GM19372 (cell line): Measurements from ENCODE around the gene BCAR3.

Experiments
- ATAC-seq: cut with Tn5 transposase; IDR thresholded peaks from one replicate; pipeline ENCODE4 v1.9.1; 2021; ENCODE audit warnings: mild to moderate bottlenecking, low read depth, moderate library complexity; ENCODE audit not compliant: unreplicated experiment

Gene BCAR3

GRCh38 chr1:93603106-93603505 is 78.5 kb downstream of the BCAR3 start:
- no peak for ATAC-seq

- ATAC-seq = no peak
Observed at GRCh38 chr1:93602101-93602500, 79.5 kb downstream of the BCAR3 start.

DNA sequence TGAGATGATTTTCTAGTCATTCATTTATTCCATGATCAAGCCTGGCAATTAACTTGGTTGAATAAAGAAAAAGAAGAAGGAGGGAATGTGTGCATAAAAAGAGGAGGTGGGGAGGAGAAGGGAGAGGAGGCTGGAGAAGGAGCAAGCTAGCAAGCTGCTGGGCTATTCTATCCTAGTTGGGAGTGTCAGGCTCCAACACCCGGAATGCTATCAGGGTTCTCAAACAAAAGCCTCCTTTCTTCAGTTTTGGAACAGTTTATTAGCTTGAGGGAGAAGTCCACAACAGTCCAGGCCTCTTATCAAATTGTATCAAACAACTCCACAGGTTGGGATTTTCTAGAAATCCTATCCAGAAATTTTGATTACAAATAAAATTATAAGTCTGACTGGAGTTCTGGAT is 80.0 kb downstream of the BCAR3 start:
- ATAC-seq = no peak

DNA sequence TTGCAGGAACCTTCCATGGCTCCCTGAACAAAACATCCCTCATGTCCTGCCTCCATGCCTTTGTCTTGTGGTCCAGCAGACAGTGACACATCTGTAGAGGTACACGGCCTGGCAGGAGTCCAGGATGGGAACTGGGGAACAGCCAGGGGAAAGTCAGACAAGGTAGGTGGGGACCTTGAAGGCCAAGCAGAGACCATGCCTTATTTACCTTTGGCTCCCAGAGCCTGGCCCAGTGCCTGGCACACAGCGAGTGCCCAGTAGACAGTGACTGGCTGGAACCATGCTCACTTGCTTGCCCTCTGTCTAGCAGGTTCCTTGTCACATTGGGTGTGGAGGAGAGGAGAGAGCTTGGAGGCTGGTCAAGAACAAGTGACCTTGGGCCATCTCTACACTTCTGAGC is 81.0 kb downstream of the BCAR3 start:
- no peak for ATAC-seq

- ATAC-seq = no peak
Observed at GRCh38 chr1:93599479-93599878, 82.2 kb downstream of the BCAR3 start.

DNA sequence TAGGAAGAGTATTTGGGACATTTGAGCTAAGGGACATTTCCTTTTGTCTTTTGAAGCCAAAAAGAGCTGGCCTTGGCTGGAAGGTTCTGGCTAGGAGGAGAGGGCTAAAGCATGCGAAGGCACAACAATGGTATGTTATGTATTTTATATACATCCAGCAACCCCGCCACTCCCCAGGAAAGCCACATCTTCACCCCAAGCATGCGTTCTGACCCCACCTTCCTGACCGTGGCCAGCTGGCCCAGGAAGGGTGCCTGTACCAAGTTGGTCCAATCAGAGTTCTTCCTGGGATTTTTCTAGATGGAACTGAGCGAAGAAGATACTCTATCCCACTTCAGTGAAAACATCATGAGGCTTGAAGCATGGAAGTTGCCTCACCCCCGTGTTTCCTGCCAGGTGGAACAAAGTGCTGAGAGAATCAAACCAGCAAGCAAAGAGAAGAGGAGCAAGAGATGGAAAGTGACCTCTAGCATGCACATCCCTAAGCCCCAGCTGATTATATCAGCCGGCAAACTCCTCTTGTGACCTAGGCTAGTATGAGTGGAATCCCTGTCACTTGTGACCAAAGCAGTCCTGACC is 82.7 kb downstream of the BCAR3 start:
- no peak for ATAC-seq

GRCh38 chr1:93598396-93598795 is 83.2 kb downstream of the BCAR3 start:
- no peak for ATAC-seq

- no peak for ATAC-seq
Observed at GRCh38 chr1:93597709-93598108, 83.9 kb downstream of the BCAR3 start.

- ATAC-seq = no peak
Observed at GRCh38 chr1:93596329-93597089, 85.1 kb downstream of the BCAR3 start.

GRCh38 chr1:93595743-93596142 is 85.9 kb downstream of the BCAR3 start:
- ATAC-seq = no peak

GRCh38 chr1:93595266-93595665 is 86.4 kb downstream of the BCAR3 start:
- ATAC-seq = no peak

DNA sequence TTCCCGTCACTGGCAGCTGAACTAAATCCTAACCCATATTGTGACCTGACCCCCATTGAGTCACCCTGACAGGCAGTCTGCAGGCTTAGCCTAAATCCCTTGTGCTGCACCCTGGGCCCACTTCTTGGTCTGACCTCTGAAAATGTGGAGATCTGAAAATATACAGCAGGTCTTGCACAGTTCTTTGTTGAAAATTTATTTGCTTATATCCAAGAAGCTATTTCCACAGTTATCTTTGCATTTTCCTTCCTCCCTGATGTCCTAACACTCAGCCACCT is 87.1 kb downstream of the BCAR3 start:
- no peak for ATAC-seq

DNA sequence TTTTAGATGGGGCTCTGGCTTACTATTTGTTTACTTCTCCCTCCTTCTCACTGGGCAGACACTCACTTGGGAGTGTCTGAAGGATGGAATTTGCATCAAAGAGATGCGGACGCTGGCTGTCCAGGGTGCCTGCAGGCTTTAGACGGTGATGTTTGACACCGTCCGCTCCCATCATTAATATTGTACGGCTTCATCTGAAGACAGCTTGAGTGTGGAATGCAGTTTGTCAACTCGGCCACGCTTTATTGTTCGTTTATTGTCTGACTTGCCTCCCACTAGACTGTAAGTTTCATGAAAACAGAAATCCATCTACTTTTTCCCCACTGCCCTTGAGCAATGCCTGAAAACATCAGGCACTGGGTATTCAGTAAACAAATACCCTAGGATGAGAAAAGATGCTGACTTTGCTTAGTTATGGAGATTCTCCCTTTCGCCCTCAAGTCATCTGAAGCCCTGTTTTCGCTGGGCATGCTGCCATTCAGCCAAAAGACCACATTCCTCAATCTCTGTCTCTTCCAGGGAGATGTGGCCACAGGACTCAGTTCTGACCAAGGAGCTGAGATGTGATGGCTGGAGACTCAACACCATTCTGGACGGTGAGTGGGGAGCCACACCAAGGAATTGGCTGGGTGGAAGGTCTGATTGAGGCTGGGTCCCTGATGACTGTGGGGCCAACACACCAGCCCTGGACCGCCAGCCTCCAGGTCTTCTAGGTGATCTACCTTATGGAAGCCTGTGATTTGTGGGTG is 87.6 kb downstream of the BCAR3 start:
- no peak for ATAC-seq

DNA sequence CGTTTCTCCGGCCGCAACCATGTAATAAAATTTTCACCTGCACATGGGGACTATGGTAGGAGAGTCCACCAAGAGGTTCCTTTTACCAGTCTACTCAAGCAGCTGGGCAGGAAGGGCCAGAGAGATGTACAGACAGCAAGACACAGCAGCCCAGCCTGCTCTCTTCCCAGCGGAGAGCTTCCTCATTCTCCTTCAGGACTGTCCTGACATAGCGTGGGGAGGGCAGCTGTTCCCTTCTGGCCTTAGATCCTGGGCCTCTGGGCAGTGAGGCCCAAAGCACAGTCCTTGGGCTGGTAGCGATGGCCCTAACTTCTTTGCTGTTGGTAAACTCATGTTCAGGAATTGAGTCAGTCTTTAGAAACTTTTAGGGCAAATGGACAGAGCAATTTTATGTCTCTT is 89.1 kb downstream of the BCAR3 start:
- ATAC-seq = no peak

DNA sequence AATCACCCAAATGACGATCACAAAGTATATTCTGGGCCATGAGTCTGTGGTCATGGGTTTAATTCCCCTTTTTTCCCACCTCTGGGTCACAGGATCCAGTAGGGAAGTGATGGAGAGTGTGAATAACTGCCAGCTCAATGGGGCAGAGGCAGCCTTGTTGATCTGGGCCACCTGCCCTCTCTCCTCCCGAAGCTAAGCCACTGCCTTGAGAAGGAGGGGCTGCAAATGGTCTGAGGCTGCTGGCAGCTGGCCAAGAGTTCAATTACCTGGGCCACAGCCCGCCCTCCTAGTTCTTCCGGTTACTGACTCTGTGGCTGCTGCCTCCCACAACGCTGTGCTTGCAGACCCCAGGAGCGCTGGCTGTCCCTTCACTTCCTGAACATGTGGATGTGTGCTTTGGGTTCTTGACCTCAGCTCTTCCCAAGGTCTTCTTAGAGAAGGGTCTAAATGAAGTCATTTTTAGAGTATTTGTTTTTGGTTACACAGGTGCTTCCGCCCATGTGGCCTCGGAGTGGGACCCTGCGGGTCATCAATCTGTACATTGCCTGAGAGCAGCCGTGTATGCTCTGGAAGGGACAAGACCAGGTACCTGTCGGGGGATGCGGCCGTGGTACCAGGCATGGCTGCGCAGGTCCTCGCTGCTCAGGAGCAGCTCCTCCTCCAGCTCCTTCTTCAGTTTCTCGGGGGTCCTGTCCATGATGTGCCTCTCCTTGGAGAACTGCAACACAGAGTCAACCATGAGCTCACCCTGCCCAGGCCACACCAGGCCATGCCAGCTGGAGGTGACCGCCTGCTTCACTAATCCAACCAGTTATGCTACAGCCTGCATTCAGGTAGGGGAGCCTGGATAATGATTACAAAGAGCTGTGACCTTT is 89.7 kb downstream of the BCAR3 start:
- peak; percentile 77 for ATAC-seq

GRCh38 chr1:93591291-93591675 is 90.4 kb downstream of the BCAR3 start:
- ATAC-seq = peak; percentile 30

- no peak for ATAC-seq
Observed at GRCh38 chr1:93588955-93589354, 92.7 kb downstream of the BCAR3 start.

DNA sequence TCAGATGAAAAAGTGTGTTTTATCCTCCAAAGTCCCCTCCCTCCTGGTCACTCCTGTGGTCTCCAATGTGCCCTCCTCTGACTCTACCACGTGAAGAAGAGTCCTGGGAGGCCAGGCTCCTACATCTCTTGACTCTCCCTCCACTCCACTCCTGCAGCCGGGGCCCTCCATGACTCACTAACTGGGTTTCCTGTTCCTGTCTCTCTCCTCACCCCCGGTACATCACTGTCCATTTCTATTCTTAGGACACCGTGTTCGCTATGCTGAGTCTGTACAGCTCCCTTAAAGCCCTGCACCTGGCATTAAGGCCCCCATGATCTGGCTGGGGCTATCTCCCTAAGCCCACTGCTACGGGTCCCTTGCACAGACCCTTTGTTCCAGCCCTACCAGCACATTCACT is 93.4 kb downstream of the BCAR3 start:
- no peak for ATAC-seq

DNA sequence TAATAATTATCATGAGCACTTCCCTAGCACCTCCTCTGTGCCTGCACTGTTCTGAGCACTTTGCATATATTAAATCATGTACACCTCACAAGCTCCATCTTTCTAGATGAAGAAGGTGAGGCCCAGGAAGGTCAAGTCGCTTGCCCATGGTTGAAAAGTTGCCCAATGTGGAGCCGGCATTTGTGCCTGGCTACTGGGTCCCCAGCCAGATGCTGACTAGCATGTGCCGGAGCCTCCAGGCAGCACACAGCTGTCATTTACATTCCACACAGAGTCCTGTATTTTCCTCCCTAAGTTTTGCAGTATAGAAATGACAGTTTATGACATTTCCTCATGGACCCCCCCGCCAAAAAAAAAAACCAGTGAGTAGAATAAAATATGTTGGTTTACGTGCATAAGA is 94.3 kb downstream of the BCAR3 start:
- no peak for ATAC-seq

DNA sequence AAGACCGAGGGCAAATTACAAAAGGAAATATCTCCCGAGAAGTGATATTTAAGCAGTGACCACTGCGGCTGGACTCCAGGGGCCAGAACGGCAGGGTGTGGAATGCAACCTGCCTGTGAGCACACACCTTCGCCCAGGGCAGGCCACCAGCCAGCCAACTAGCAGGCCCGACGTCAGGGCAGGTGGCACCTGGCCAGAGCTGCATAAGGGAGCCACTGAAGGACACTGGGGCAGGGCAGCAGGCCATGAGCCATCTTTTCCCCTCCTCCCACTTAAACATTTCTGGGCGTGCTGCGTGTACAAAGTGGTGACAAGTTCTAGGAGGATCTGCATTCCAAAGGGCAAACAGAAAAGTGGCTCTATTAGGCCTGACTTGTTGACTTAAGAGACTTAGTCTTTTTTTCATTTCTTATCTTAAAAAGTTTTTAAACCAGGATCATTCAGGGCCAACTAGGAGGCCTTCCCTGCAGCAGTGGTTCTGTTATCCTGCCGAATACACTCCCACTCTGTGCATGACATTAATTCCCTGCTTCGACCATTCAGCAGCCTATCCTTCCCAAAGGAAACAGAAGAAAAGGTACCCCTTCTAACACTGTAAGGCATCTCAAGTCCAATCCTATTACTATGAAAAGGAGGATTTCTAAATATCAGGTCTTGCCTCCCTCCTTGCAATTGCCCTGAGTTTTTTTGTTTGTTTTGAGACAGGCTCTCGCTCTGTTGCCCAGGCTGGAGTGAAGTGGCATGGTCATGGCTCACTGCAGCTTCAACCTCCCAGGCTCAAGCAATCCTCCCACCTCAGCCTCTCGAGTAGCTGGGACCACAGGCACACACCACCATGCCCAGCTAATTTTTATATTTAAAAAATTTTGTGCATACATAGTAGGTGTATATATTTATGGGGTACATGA is 96.3 kb downstream of the BCAR3 start:
- ATAC-seq = no peak
